Activated T-cell treated with anti-CD3 and anti-CD28 coated beads, Interleukin-2, amount 50 U/mL, for 72 hours (primary cell): ENCODE results near the gene VSNL1. TPM values are rescaled to one million over a fixed set of nuclear protein-coding genes. Genes with fewer than 3 reads are reported as not detected.

Source experiments
- total RNA-seq, 2 donors: library from RNA; stranded (reverse); gene quantifications; one replicate each; pipeline ENCODE4 v1.2.3, GENCODE V29; 2022

Gene VSNL1
- total RNA-seq, 2 donors from 2014 or later, result not detected

Other genes with a start within 250 kb of the VSNL1 start
- not detected for gene RAD51AP2, start 22.3 kb upstream of the VSNL1 start, total RNA-seq
- gene SMC6, start 213.1 kb downstream of the VSNL1 start, total RNA-seq, result 10 to 100 TPM; 25.1 to 31.0 TPM
- 10 to 100 TPM; 33.1 to 35.2 TPM for gene GEN1, start 213.4 kb downstream of the VSNL1 start, total RNA-seq